ENCODE measurements around the gene PRKX. TPM values are rescaled to one million over a fixed set of nuclear protein-coding genes. Genes with fewer than 3 reads are reported as not detected.
A peak's percentile ranks its signal among the peaks of the same experiment; 100 is the strongest.
"Not testable (repeated sequence)": the region's sequence is repeated elsewhere in the genome, so short reads cannot be mapped to it uniquely, and the experiment has no call there.

Gene PRKX
- polyA plus RNA-seq, 1 donor = 10.9 TPM

- DNase-seq = peak; percentile 19
Observed at GRCh38 chrX:3651277-3651676, 62.2 kb downstream of the PRKX start.

- no peak for DNase-seq
Observed at GRCh38 chrX:3648084-3648483, 65.4 kb downstream of the PRKX start.

- DNase-seq = not testable (repeated sequence)
Observed at GRCh38 chrX:3639858-3640631, 73.4 kb downstream of the PRKX start.

- no peak for DNase-seq
Observed at GRCh38 chrX:3639236-3639635, 74.2 kb downstream of the PRKX start.

GRCh38 chrX:3638280-3638873 lies 75.1 kb downstream of the PRKX start:
- peak; percentile 36 for DNase-seq

GRCh38 chrX:3636803-3637202 lies 76.6 kb downstream of the PRKX start:
- DNase-seq = no peak

GRCh38 chrX:3631196-3631595 lies 82.3 kb downstream of the PRKX start:
- DNase-seq = no peak

GRCh38 chrX:3627594-3627993 lies 85.9 kb downstream of the PRKX start:
- DNase-seq = no peak

- DNase-seq = no peak
Observed at GRCh38 chrX:3621414-3621813, 92.0 kb downstream of the PRKX start.

- not testable (repeated sequence) for DNase-seq
Observed at GRCh38 chrX:3611744-3612143, 101.7 kb downstream of the PRKX start.

- DNase-seq = no peak
Observed at GRCh38 chrX:3609810-3610209, 103.6 kb downstream of the PRKX start.

- DNase-seq = no peak
Observed at GRCh38 chrX:3603026-3603661, 110.3 kb downstream of the PRKX start.

GRCh38 chrX:3599802-3600430 lies 113.5 kb downstream of the PRKX start:
- DNase-seq = peak; percentile 38

GRCh38 chrX:3598709-3599108 lies 114.7 kb downstream of the PRKX start:
- peak; percentile 57 for DNase-seq

- no peak for DNase-seq
Observed at GRCh38 chrX:3598046-3598605, 115.3 kb downstream of the PRKX start.

GRCh38 chrX:3592184-3592583 lies 121.3 kb downstream of the PRKX start:
- no peak for DNase-seq

- no peak for DNase-seq
Observed at GRCh38 chrX:3589474-3589873, 124.0 kb downstream of the PRKX start.

GRCh38 chrX:3585719-3586118 lies 127.7 kb downstream of the PRKX start:
- no peak for DNase-seq

GRCh38 chrX:3584415-3584996 lies 128.9 kb downstream of the PRKX start:
- no peak for DNase-seq

- no peak for DNase-seq
Observed at GRCh38 chrX:3582451-3582850, 131.0 kb downstream of the PRKX start.

GRCh38 chrX:3581609-3582108 lies 131.8 kb downstream of the PRKX start:
- DNase-seq = no peak

GRCh38 chrX:3577551-3577950 lies 135.9 kb downstream of the PRKX start:
- DNase-seq = no peak

All from hindlimb muscle (tissue), 1 donor.